Upper lobe of right lung (tissue), 1 donor: ENCODE measurements around the gene IL16. TPM values are rescaled to one million over a fixed set of nuclear protein-coding genes. Genes with fewer than 3 reads are reported as not detected.

Source experiments
- ATAC-seq: fragments of 200-7000 bp; cut with Tn5 transposase; one replicate; pipeline ENCODE4 v1.9.1; 2020; ENCODE audit warnings: mild to moderate bottlenecking, moderate library complexity
- DNase-seq: peaks from one replicate; pipeline ENCODE4 v3.0.0-alpha.2; 2020
- H3K27ac ChIP-seq: fragments of 200-600 bp; one replicate; pipeline ENCODE4 v1.8.0; 2022
- H3K27me3 ChIP-seq: fragments of 200-600 bp; one replicate; pipeline ENCODE4 v1.8.0; 2022; ENCODE audit warnings: mild to moderate bottlenecking
- H3K36me3 ChIP-seq: fragments of 200-600 bp; one replicate; pipeline ENCODE4 v1.8.0; 2022
- H3K4me1 ChIP-seq: fragments of 200-600 bp; one replicate; pipeline ENCODE4 v1.8.0; 2022
- H3K4me3 ChIP-seq: fragments of 200-600 bp; one replicate; pipeline ENCODE4 v1.8.0; 2022; ENCODE audit warnings: mild to moderate bottlenecking
- H3K9me3 ChIP-seq: fragments of 200-600 bp; one replicate; pipeline ENCODE4 v1.8.0; 2022
- CTCF ChIP-seq: fragments of 200-600 bp; IDR thresholded peaks from one replicate; pipeline ENCODE4 v1.8.0; 2022; ENCODE audit warnings: antibody characterized with exemption
- intact Hi-C: fragments of 100-400 bp; cut with DNase I; formaldehyde crosslinking; loops from one replicate; pipeline ENCODE4 v1.11.0; 2022
- total RNA-seq: library from RNA; stranded (reverse); fragmentation: NEBNext Ultra II Directional; extraction: Animal tissue kit (Norgen Biotek cat#: 25700); gene quantifications from one replicate; pipeline ENCODE4 v1.2.1, GENCODE V29; 2021
- donor health status: DM: no; HTN: yes; CAD: no; lungs with severe emphysema.

IL16 gene
- total RNA-seq, 1 donor from 2014 or later, result 39.3 TPM

GRCh38 chr15:81256916-81257315 lies 60.2 kb downstream of the IL16 start:
- no peak overlapping the region for H3K27ac ChIP-seq
- intact Hi-C loops, result no loop called here
- peak; percentile 44 for TF ChIP-seq CTCF
- no peak for DNase-seq
- H3K9me3 ChIP-seq, result no peaks in the 10 kb centered on the region
- H3K4me3 ChIP-seq, result no peak overlapping the region
- peak; percentile 48 for ATAC-seq
- peaks cover 9% of the 10 kb centered on the region for H3K4me1 ChIP-seq
- H3K27me3 ChIP-seq, result no peaks in the 10 kb centered on the region
- no peaks in the 10 kb centered on the region for H3K36me3 ChIP-seq

- H3K4me3 ChIP-seq, result no peak overlapping the region
- H3K27me3 ChIP-seq, result no peaks in the 10 kb centered on the region
- no peaks in the 10 kb centered on the region for H3K36me3 ChIP-seq
- no peaks in the 10 kb centered on the region for H3K9me3 ChIP-seq
- no peak for TF ChIP-seq CTCF
- no peak for ATAC-seq
- H3K4me1 ChIP-seq, result peaks cover 9% of the 10 kb centered on the region
- intact Hi-C loops, result no loop called here
- no peak overlapping the region for H3K27ac ChIP-seq
- no peak for DNase-seq
Measured at GRCh38 chr15:81257435-81257834, 60.8 kb downstream of the IL16 start.

DNA sequence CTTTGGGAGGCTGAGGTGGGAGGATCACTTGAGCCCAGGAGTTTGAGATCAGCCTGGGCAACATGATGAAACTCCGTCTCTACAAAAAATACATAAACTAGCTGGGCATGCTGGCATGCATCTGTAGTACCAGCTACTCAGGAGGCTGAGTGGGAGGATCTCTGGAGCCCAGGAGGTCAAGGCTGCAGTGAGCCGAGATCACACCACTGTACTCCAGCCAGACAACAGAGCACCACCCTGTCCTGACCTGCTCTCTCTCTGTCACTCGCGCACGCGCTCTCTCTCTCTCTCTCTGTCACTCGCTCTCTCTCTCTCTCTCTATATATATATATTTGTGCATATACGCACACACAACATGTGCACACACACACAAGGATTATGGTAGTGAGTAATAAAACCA lies 61.8 kb downstream of the IL16 start:
- Histone ChIP-seq H3K4me1 (peaks cover 9% of the 10 kb centered on the region), H3K36me3 (no peaks in the 10 kb centered on the region), H3K27me3 (no peaks in the 10 kb centered on the region), H3K9me3 (no peaks in the 10 kb centered on the region), H3K4me3 (no peak overlapping the region), H3K27ac (no peak overlapping the region)
- no peak for TF ChIP-seq CTCF
- intact Hi-C loops, result no loop called here
- DNase-seq, result no peak
- no peak for ATAC-seq

GRCh38 chr15:81259760-81260298 lies 63.1 kb downstream of the IL16 start:
- no peak overlapping the region for H3K27ac ChIP-seq
- no peak for TF ChIP-seq CTCF
- ATAC-seq, result no peak

GRCh38 chr15:81261172-81261811 lies 64.6 kb downstream of the IL16 start:
- Histone ChIP-seq H3K4me3 (no peak overlapping the region), H3K36me3 (no peaks in the 10 kb centered on the region), H3K9me3 (no peaks in the 10 kb centered on the region), H3K27me3 (no peaks in the 10 kb centered on the region), H3K27ac (no peak overlapping the region), H3K4me1 (peaks cover 13% of the 10 kb centered on the region)
- ATAC-seq, result no peak
- no peak for TF ChIP-seq CTCF
- no peak for DNase-seq
- intact Hi-C loops, result loop anchor here (10.0 kb wide), 2 partner anchors 106 to 266 kb away; no protein-coding TSS in a partner anchor

More at GRCh38 chr15:81259760-81260298, 63.1 kb downstream of the IL16 start:
- H3K4me3 ChIP-seq, result no peak overlapping the region
- H3K4me1 ChIP-seq, result peaks cover 9% of the 10 kb centered on the region
- H3K27me3 ChIP-seq, result no peaks in the 10 kb centered on the region
- H3K36me3 ChIP-seq, result no peaks in the 10 kb centered on the region
- intact Hi-C loops, result loop anchor here (10.0 kb wide), 2 partner anchors 105 to 265 kb away; no protein-coding TSS in a partner anchor
- no peak for DNase-seq
- H3K9me3 ChIP-seq, result no peaks in the 10 kb centered on the region
